KMS-11 (cell line): ENCODE results near the gene TOX3.

Source experiments
- H2AFZ ChIP-seq: fragments of 200-600 bp; sonication (generic); 2 replicates; pipeline ENCODE4 v1.6.1; 2016; ENCODE audit warnings: antibody characterized with exemption, mixed run types, low read depth
- H3K27ac ChIP-seq: fragments of 200-600 bp; sonication (generic); 2 replicates; pipeline ENCODE4 v1.6.1; 2016; ENCODE audit warnings: mild to moderate bottlenecking, mixed run types
- H3K27me3 ChIP-seq: fragments of 200-600 bp; sonication (generic); 2 replicates; pipeline ENCODE4 v1.6.1; 2017; ENCODE audit warnings: mild to moderate bottlenecking, low read depth, mixed run types, moderate library complexity; ENCODE audit not compliant: insufficient read depth
- H3K36me3 ChIP-seq: fragments of 200-600 bp; sonication (generic); 2 replicates; pipeline ENCODE4 v1.6.1; 2017; ENCODE audit warnings: mild to moderate bottlenecking, mixed run types; ENCODE audit not compliant: insufficient read depth
- H3K4me1 ChIP-seq: fragments of 200-600 bp; sonication (generic); 2 replicates; pipeline ENCODE4 v1.6.1; 2016; ENCODE audit warnings: mild to moderate bottlenecking, low read depth, mixed run types; ENCODE audit not compliant: poor library complexity, severe bottlenecking
- H3K4me2 ChIP-seq: fragments of 200-600 bp; sonication (generic); 2 replicates; pipeline ENCODE4 v1.7.0; 2016; ENCODE audit warnings: mild to moderate bottlenecking, mixed run types
- H3K4me3 ChIP-seq: fragments of 200-600 bp; sonication (generic); IDR thresholded peaks from 2 replicates; pipeline ENCODE4 v1.6.1; 2017; ENCODE audit warnings: low read depth, low read length, mixed read lengths; ENCODE audit not compliant: insufficient read depth
- H3K79me2 ChIP-seq: fragments of 200-600 bp; sonication (generic); 2 replicates; pipeline ENCODE4 v1.6.1; 2016; ENCODE audit warnings: low read depth, mixed run types; ENCODE audit not compliant: insufficient read depth
- H3K9ac ChIP-seq: fragments of 200-600 bp; sonication (generic); 2 replicates; pipeline ENCODE4 v1.6.1; 2016; ENCODE audit warnings: mild to moderate bottlenecking, mixed run types
- H4K20me1 ChIP-seq: fragments of 200-600 bp; sonication (generic); 2 replicates; pipeline ENCODE4 v1.6.1; 2016; ENCODE audit warnings: mild to moderate bottlenecking, mixed run types; ENCODE audit not compliant: insufficient read depth
- CTCF ChIP-seq: fragments of 200-600 bp; sonication (generic); conservative IDR thresholded peaks from 2 replicates; pipeline ENCODE4 v1.6.1; 2017; ENCODE audit warnings: low read depth, mild to moderate bottlenecking, antibody characterized with exemption, low read length, moderate library complexity, mixed read lengths

Gene TOX3

GRCh38 chr16:52535076-52535475 lies 11.9 kb downstream of the TOX3 start:
- no peak for TF ChIP-seq CTCF
- Histone ChIP-seq H4K20me1 (no peaks in the 10 kb centered on the region), H3K27ac (no peak overlapping the region), H3K79me2 (no peaks in the 10 kb centered on the region), H3K4me3 (no peak overlapping the region), H3K36me3 (no peaks in the 10 kb centered on the region), H3K27me3 (no peaks in the 10 kb centered on the region), H3K4me2 (no peak overlapping the region), H2AFZ (no peak overlapping the region), H3K4me1 (no peaks in the 10 kb centered on the region), H3K9ac (no peak overlapping the region)

- Histone ChIP-seq H2AFZ (no peak overlapping the region), H3K4me2 (no peak overlapping the region), H3K27ac (no peak overlapping the region), H3K79me2 (no peaks in the 10 kb centered on the region), H3K4me3 (no peak overlapping the region), H4K20me1 (no peaks in the 10 kb centered on the region), H3K27me3 (no peaks in the 10 kb centered on the region), H3K9ac (no peak overlapping the region), H3K36me3 (no peaks in the 10 kb centered on the region), H3K4me1 (no peaks in the 10 kb centered on the region)
- TF ChIP-seq CTCF = no peak
Observed at GRCh38 chr16:52533296-52533695, 13.6 kb downstream of the TOX3 start.

DNA sequence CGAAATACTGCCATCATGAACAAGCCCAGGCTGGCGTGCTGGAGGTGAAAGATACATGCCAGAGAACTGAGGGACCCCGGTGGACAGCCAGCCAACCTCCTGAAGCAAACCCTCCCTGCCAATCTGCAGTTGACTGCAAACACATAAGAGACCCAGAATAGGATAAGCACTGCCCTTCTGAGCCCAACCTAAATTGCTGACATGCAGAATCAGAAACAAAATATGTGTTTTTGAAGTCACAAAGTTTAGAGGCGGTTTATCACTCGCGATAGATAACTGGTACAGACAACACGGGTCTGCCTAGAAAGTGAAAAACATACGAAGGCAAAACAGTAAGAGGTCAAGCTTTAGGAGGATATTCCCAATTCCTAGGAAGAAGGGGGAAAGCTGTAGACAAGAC lies 14.6 kb downstream of the TOX3 start:
- no peak overlapping the region for H3K4me2 ChIP-seq
- no peak overlapping the region for H2AFZ ChIP-seq
- H3K36me3 ChIP-seq = no peaks in the 10 kb centered on the region
- no peaks in the 10 kb centered on the region for H3K27me3 ChIP-seq
- no peak overlapping the region for H3K4me3 ChIP-seq
- TF ChIP-seq CTCF = no peak
- no peaks in the 10 kb centered on the region for H4K20me1 ChIP-seq
- H3K27ac ChIP-seq = no peak overlapping the region
- H3K4me1 ChIP-seq = no peaks in the 10 kb centered on the region
- H3K9ac ChIP-seq = no peak overlapping the region
- H3K79me2 ChIP-seq = no peaks in the 10 kb centered on the region

- Histone ChIP-seq H3K27ac (no peak overlapping the region), H3K79me2 (no peaks in the 10 kb centered on the region)
Observed at GRCh38 chr16:52529226-52529625, 17.7 kb downstream of the TOX3 start.

More at GRCh38 chr16:52529226-52529625, 17.7 kb downstream of the TOX3 start:
- no peak overlapping the region for H3K9ac ChIP-seq
- no peak overlapping the region for H3K4me2 ChIP-seq
- no peaks in the 10 kb centered on the region for H3K27me3 ChIP-seq
- H2AFZ ChIP-seq = no peak overlapping the region
- H3K4me1 ChIP-seq = no peaks in the 10 kb centered on the region
- H4K20me1 ChIP-seq = no peaks in the 10 kb centered on the region
- no peaks in the 10 kb centered on the region for H3K36me3 ChIP-seq
- H3K4me3 ChIP-seq = no peak overlapping the region
- TF ChIP-seq CTCF = no peak
